AG10803 (cell line): ENCODE measurements around the gene ABCA2.

Experiments used
- DNase-seq: peaks from one replicate; pipeline ENCODE4 v3.0.0; 2010; ENCODE audit warnings: low read depth
- H3K4me3 ChIP-seq: 2 replicates; pipeline ENCODE4 v1.5.1; 2011; ENCODE audit warnings: mild to moderate bottlenecking, low read length, control low read depth
- TF ChIP-seq, protein P1 (sequence below): conservative IDR thresholded peaks from 2 replicates; pipeline ENCODE4 v1.5.1; 2011; ENCODE audit warnings: mild to moderate bottlenecking, low read length, control low read depth, inconsistent platforms

Gene ABCA2

GRCh38 chr9:136979769-136980587 lies 48.1 kb downstream of the ABCA2 start:
- DNase-seq, result no peak
- H3K4me3 ChIP-seq, result no peak overlapping the region
- TF ChIP-seq, protein P1, sequence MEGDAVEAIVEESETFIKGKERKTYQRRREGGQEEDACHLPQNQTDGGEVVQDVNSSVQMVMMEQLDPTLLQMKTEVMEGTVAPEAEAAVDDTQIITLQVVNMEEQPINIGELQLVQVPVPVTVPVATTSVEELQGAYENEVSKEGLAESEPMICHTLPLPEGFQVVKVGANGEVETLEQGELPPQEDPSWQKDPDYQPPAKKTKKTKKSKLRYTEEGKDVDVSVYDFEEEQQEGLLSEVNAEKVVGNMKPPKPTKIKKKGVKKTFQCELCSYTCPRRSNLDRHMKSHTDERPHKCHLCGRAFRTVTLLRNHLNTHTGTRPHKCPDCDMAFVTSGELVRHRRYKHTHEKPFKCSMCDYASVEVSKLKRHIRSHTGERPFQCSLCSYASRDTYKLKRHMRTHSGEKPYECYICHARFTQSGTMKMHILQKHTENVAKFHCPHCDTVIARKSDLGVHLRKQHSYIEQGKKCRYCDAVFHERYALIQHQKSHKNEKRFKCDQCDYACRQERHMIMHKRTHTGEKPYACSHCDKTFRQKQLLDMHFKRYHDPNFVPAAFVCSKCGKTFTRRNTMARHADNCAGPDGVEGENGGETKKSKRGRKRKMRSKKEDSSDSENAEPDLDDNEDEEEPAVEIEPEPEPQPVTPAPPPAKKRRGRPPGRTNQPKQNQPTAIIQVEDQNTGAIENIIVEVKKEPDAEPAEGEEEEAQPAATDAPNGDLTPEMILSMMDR, result no peak

GRCh38 chr9:136978865-136979544 lies 49.0 kb downstream of the ABCA2 start:
- TF ChIP-seq, protein P1, result no peak
- no peak overlapping the region for H3K4me3 ChIP-seq
- no peak for DNase-seq

- TF ChIP-seq, protein P1, result no peak
- peak overlapping the region; percentile 60 for H3K4me3 ChIP-seq
Measured at GRCh38 chr9:136978073-136978864, 49.8 kb downstream of the ABCA2 start.

GRCh38 chr9:136977649-136978072 lies 50.4 kb downstream of the ABCA2 start:
- DNase-seq, result no peak
- TF ChIP-seq, protein P1, result no peak
- peak overlapping the region; percentile 60 for H3K4me3 ChIP-seq

More at GRCh38 chr9:136978073-136978864, 49.8 kb downstream of the ABCA2 start:
- DNase-seq, result peak; percentile 39

DNA sequence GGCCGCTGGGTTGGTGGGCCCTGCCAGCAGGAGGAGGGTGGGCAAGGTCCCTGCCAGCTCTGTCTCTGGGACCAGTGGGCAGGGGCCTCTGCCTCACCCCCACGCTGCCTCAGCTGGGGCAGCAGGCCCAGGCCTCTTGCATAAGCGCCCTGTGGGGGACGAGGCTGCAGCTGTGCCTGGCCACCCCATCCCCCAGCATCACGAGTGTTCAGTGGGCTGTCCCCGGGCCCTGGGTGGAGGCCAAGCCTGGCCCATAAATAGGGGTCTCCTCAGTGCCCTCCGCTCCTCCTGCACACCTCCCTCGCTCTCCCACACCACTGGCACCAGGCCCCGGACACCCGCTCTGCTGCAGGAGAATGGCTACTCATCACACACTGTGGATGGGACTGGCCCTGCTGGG lies 50.8 kb downstream of the ABCA2 start, which contains the start of gene PTGDS:
Gene PTGDS (plus strand): TSS at position 282 of the 400 bp plus-strand sequence. CDS start 75 bp downstream, at position 357.
- peak within 1 kb of the TSS; percentile 60 for H3K4me3 ChIP-seq
- peak; percentile 28 for DNase-seq
- TF ChIP-seq, protein P1, result no peak

- TF ChIP-seq, protein P1, result peak; percentile 27; the same call in 1 of the 2 replicates
- H3K4me3 ChIP-seq, result no peak overlapping the region
- peak; percentile 34 for DNase-seq
Measured at GRCh38 chr9:136975644-136976043, 52.4 kb downstream of the ABCA2 start.
